ENCODE results near the gene MSL3B.
A peak's percentile ranks its signal among the peaks of the same experiment; 100 is the strongest.

Gene MSL3B

GRCh38 chr2:233854241-233854981 lies 13.8 kb downstream of the MSL3B start, which contains the start of gene HJURP:
Gene HJURP (minus strand): TSS chr2:233854535. CDS start chr2:233854500, 35 bp downstream.
- Histone ChIP-seq H3K27me3 (ENCODE audit: insufficient read depth, low read depth) (no peaks in the 10 kb centered on the region), H2AFZ (peak within 1 kb of the TSS; percentile 97), H3K79me2 (ENCODE audit: low read depth) (peaks cover 49% of the 10 kb centered on the region), H3K9me2 (ENCODE audit: insufficient read depth) (no peaks in the 10 kb centered on the region), H3K9me3 (ENCODE audit: insufficient read depth, low read depth) (no peaks in the 10 kb centered on the region), H3K4me1 (replicated peaks; ENCODE audit: insufficient read depth) (peaks cover 32% of the 10 kb centered on the region), H3K4me3 (peak within 1 kb of the TSS; percentile 100), H3K4me2 (peak within 1 kb of the TSS; percentile 80), H3K27ac (peak within 1 kb of the TSS; percentile 21; the same call in 1 of the 2 replicates), H3F3A (ENCODE audit: insufficient read depth, low read depth) (peaks cover 12% of the 10 kb centered on the region), H4K20me1 (ENCODE audit: insufficient read depth) (no peaks in the 10 kb centered on the region), H3K36me3 (ENCODE audit: low read depth) (peaks cover 26% of the 10 kb centered on the region)
- intact Hi-C loops (cut with micrococcal nuclease; ENCODE audit: unreplicated experiment): loop anchor here (2.0 to 10.0 kb wide), 4 partner anchors 120 to 1253 kb away; partner anchors contain the start of gene ARL4C
- TF ChIP-seq EZH2 (IDR thresholded peaks at IDR 0.05; ENCODE audit: low read depth): no peak
- TF ChIP-seq, protein P1, sequence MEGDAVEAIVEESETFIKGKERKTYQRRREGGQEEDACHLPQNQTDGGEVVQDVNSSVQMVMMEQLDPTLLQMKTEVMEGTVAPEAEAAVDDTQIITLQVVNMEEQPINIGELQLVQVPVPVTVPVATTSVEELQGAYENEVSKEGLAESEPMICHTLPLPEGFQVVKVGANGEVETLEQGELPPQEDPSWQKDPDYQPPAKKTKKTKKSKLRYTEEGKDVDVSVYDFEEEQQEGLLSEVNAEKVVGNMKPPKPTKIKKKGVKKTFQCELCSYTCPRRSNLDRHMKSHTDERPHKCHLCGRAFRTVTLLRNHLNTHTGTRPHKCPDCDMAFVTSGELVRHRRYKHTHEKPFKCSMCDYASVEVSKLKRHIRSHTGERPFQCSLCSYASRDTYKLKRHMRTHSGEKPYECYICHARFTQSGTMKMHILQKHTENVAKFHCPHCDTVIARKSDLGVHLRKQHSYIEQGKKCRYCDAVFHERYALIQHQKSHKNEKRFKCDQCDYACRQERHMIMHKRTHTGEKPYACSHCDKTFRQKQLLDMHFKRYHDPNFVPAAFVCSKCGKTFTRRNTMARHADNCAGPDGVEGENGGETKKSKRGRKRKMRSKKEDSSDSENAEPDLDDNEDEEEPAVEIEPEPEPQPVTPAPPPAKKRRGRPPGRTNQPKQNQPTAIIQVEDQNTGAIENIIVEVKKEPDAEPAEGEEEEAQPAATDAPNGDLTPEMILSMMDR (conservative IDR thresholded peaks at IDR 0.05): no peak
- BruUV-seq (replicated peaks): no TSS peak
- DNase-seq: peak; percentile 95 to 98
- ChIA-PET CTCF (no interaction called here), POLR2A (ENCODE audit: unreplicated experiment) (interaction anchor here (0.5 to 1.0 kb wide), 5 partner anchors 120 to 1897 kb away, joined by 4 to 6 read pairs (median 5); no protein-coding TSS in a partner anchor)

DNA sequence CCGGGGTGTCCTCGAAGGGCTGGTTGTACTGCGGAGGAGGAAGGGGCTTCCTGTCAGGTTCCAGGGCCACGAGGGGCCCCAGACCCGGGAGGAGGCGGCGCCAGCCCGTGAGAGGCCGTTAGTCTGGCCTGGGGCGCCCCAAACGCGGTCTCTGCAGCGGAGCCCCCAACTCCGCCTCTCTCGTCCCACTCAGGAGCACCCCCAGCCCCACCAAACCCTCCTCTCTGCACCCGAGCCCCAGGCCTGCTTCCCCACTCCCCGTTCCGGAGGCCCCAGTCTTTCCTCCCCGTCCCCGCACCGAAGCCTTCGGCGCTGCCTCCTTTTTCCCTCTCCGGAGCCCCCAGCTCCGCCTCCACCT lies 14.3 kb downstream of the MSL3B start:
- no peaks in the 10 kb centered on the region for H3K9me3 ChIP-seq (ENCODE audit: insufficient read depth, low read depth)
- H3K27ac ChIP-seq: no peak overlapping the region
- no TSS peak for BruUV-seq (replicated peaks)
- H4K20me1 ChIP-seq (ENCODE audit: insufficient read depth): no peaks in the 10 kb centered on the region
- H3F3A ChIP-seq (ENCODE audit: insufficient read depth, low read depth): peaks cover 12% of the 10 kb centered on the region
- peak overlapping the region; percentile 80 for H3K4me2 ChIP-seq
- intact Hi-C loops (cut with micrococcal nuclease; ENCODE audit: unreplicated experiment): loop anchor here (2.0 to 10.0 kb wide), 4 partner anchors 121 to 1253 kb away; partner anchors contain the start of gene ARL4C
- POLR2A ChIA-PET (ENCODE audit: unreplicated experiment): no interaction called here
- H3K4me1 ChIP-seq (replicated peaks; ENCODE audit: insufficient read depth): peaks cover 32% of the 10 kb centered on the region
- H3K79me2 ChIP-seq (ENCODE audit: low read depth): peaks cover 54% of the 10 kb centered on the region
- H3K9me2 ChIP-seq (ENCODE audit: insufficient read depth): no peaks in the 10 kb centered on the region
- H3K4me3 ChIP-seq: peak overlapping the region; percentile 100
- no peak for DNase-seq
- peaks cover 32% of the 10 kb centered on the region for H3K36me3 ChIP-seq (ENCODE audit: low read depth)
- no peak for TF ChIP-seq EZH2 (IDR thresholded peaks at IDR 0.05; ENCODE audit: low read depth)
- TF ChIP-seq, protein P1 (conservative IDR thresholded peaks at IDR 0.05): no peak
- peak overlapping the region; percentile 97 for H2AFZ ChIP-seq
- no peaks in the 10 kb centered on the region for H3K27me3 ChIP-seq (ENCODE audit: insufficient read depth, low read depth)
- CTCF ChIA-PET: no interaction called here

- Histone ChIP-seq H3K4me3 (peak overlapping the region; percentile 100), H3K4me2 (peak overlapping the region; percentile 80), H3K36me3 (ENCODE audit: low read depth) (peaks cover 37% of the 10 kb centered on the region), H3K4me1 (replicated peaks; ENCODE audit: insufficient read depth) (peaks cover 32% of the 10 kb centered on the region), H4K20me1 (ENCODE audit: insufficient read depth) (peaks cover 5% of the 10 kb centered on the region; the same call in 1 of the 2 replicates), H3F3A (ENCODE audit: insufficient read depth, low read depth) (peaks cover 12% of the 10 kb centered on the region), H3K9me3 (ENCODE audit: insufficient read depth, low read depth) (no peaks in the 10 kb centered on the region), H3K79me2 (ENCODE audit: low read depth) (peaks cover 60% of the 10 kb centered on the region), H2AFZ (peak overlapping the region; percentile 97), H3K27ac (no peak overlapping the region), H3K9me2 (ENCODE audit: insufficient read depth) (no peaks in the 10 kb centered on the region), H3K27me3 (ENCODE audit: insufficient read depth, low read depth) (no peaks in the 10 kb centered on the region)
- TSS peak; percentile 42 for BruUV-seq (replicated peaks)
- no peak for TF ChIP-seq EZH2 (IDR thresholded peaks at IDR 0.05; ENCODE audit: low read depth)
- TF ChIP-seq, protein P1 (conservative IDR thresholded peaks at IDR 0.05): no peak
- intact Hi-C loops (cut with micrococcal nuclease; ENCODE audit: unreplicated experiment): loop anchor here (5.0 to 10.0 kb wide), 3 partner anchors 281 to 1254 kb away; partner anchors contain the start of gene ARL4C
- ChIA-PET CTCF (interaction anchor here (0.6 kb wide), 1 partner anchor 1156 kb away, joined by 9 read pairs; no protein-coding TSS in a partner anchor), POLR2A (ENCODE audit: unreplicated experiment) (interaction anchor here (0.6 kb wide), 1 partner anchor 158 kb away, joined by 3 read pairs; no protein-coding TSS in a partner anchor)
- DNase-seq: no peak
Observed at GRCh38 chr2:233853353-233853752, 14.8 kb downstream of the MSL3B start.

Measured in PC-9 (cell line).